OCI-LY1 (cell line): ENCODE data around the gene STAC.

Experiments used
- EZH2 ChIP-seq: fragments of 200-600 bp; sonication (generic), shearing (Covaris generic); IDR thresholded peaks from 2 replicates; pipeline ENCODE4 v1.8.0; 2017; ENCODE audit warnings: borderline replicate concordance, mixed run types, mild to moderate bottlenecking, antibody characterized with exemption, low read length, moderate library complexity, mixed read lengths
- TF ChIP-seq, protein P1 (sequence below): fragments of 200-600 bp; sonication (generic), shearing (Covaris generic); IDR thresholded peaks from 2 replicates; pipeline ENCODE4 v1.5.1; 2017; ENCODE audit warnings: mild to moderate bottlenecking, antibody characterized with exemption, low read length, moderate library complexity, mixed read lengths

DNA sequence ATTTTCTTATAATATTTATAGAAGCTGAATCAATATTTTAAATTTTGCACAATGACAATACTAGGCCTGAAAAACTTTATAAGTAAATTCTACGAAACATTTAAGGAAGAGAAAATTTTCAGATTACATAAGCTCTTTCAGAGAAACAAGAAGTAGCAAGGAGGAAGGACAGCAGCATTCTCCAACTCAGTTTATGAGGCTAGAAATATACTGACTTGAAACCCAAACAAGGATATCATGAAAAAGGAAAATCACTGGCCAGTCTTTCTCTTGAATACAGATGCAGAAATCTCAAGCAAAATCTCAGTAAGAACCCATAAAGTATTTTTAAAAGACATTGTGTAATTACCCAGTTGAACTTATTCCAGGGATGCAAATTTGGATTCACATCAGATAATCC is 121.3 kb downstream of the STAC start:
- TF ChIP-seq EZH2: no peak
- TF ChIP-seq, protein P1, sequence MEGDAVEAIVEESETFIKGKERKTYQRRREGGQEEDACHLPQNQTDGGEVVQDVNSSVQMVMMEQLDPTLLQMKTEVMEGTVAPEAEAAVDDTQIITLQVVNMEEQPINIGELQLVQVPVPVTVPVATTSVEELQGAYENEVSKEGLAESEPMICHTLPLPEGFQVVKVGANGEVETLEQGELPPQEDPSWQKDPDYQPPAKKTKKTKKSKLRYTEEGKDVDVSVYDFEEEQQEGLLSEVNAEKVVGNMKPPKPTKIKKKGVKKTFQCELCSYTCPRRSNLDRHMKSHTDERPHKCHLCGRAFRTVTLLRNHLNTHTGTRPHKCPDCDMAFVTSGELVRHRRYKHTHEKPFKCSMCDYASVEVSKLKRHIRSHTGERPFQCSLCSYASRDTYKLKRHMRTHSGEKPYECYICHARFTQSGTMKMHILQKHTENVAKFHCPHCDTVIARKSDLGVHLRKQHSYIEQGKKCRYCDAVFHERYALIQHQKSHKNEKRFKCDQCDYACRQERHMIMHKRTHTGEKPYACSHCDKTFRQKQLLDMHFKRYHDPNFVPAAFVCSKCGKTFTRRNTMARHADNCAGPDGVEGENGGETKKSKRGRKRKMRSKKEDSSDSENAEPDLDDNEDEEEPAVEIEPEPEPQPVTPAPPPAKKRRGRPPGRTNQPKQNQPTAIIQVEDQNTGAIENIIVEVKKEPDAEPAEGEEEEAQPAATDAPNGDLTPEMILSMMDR: no peak
